ENCODE results near the gene MTFR1L.

The MTFR1L gene

GRCh38 chr1:25863486-25864262, 43.9 kb downstream of the MTFR1L start:
- no peak for DNase-seq

GRCh38 chr1:25864434-25864833, 44.7 kb downstream of the MTFR1L start:
- DNase-seq, result no peak

- DNase-seq, result no peak
Observed at GRCh38 chr1:25866288-25866687, 46.5 kb downstream of the MTFR1L start.

- no peak for DNase-seq
Observed at GRCh38 chr1:25867210-25867991, 47.6 kb downstream of the MTFR1L start.

GRCh38 chr1:25869909-25870606, 50.3 kb downstream of the MTFR1L start:
- DNase-seq, result peak; percentile 32

GRCh38 chr1:25870614-25871013, 50.9 kb downstream of the MTFR1L start:
- no peak for DNase-seq

- DNase-seq, result no peak
Observed at GRCh38 chr1:25871086-25871703, 51.4 kb downstream of the MTFR1L start.

- DNase-seq, result no peak
Observed at GRCh38 chr1:25871704-25872494, 52.1 kb downstream of the MTFR1L start.

- DNase-seq, result no peak
Observed at GRCh38 chr1:25872713-25873112, 53.0 kb downstream of the MTFR1L start.

GRCh38 chr1:25873120-25873519, 53.4 kb downstream of the MTFR1L start:
- DNase-seq, result peak; percentile 46

GRCh38 chr1:25874209-25874608, 54.5 kb downstream of the MTFR1L start:
- no peak for DNase-seq

- DNase-seq, result no peak
Observed at GRCh38 chr1:25874635-25875153, 54.9 kb downstream of the MTFR1L start.

- DNase-seq, result peak; percentile 75
Observed at GRCh38 chr1:25875154-25875855, 55.6 kb downstream of the MTFR1L start, which contains the start of gene PAQR7. Gene PAQR7, minus strand, starts transcription at chr1:25875708. Its CDS starts 11,869 bp downstream, at chr1:25863839.

- DNase-seq, result no peak
Observed at GRCh38 chr1:25875856-25876692, 56.3 kb downstream of the MTFR1L start.

GRCh38 chr1:25876693-25877077, 56.9 kb downstream of the MTFR1L start:
- no peak for DNase-seq

GRCh38 chr1:25877155-25877554, 57.4 kb downstream of the MTFR1L start:
- no peak for DNase-seq

GRCh38 chr1:25878690-25879089, 58.9 kb downstream of the MTFR1L start:
- DNase-seq, result no peak

GRCh38 chr1:25879675-25880074, 59.9 kb downstream of the MTFR1L start:
- no peak for DNase-seq

GRCh38 chr1:25880518-25880917, 60.8 kb downstream of the MTFR1L start:
- DNase-seq, result no peak

- no peak for DNase-seq
Observed at GRCh38 chr1:25881266-25881665, 61.5 kb downstream of the MTFR1L start.
